ENCODE data around the gene IRGC. TPM values are rescaled to one million over a fixed set of nuclear protein-coding genes. Genes with fewer than 3 reads are reported as not detected.

Gene IRGC
- total and polyA plus RNA-seq, 9 of the 15 experiments (the other 6 are each of a cell fraction or from before 2014, with no cell fraction given), result not detected

GRCh38 chr19:43682824-43683661, 32.8 kb upstream of the IRGC start (continued):
- TF ChIP-seq, protein P1, sequence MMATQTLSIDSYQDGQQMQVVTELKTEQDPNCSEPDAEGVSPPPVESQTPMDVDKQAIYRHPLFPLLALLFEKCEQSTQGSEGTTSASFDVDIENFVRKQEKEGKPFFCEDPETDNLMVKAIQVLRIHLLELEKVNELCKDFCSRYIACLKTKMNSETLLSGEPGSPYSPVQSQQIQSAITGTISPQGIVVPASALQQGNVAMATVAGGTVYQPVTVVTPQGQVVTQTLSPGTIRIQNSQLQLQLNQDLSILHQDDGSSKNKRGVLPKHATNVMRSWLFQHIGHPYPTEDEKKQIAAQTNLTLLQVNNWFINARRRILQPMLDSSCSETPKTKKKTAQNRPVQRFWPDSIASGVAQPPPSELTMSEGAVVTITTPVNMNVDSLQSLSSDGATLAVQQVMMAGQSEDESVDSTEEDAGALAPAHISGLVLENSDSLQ (IDR thresholded peaks at IDR 0.05), result peak; percentile 56; the same call in 1 of the 2 replicates
- TF ChIP-seq ZNF212 (CRISPR knock-in tag; IDR thresholded peaks at IDR 0.05) (no peak), NFE2 (IDR thresholded peaks at IDR 0.05; ENCODE audit: low read depth) (peak; percentile 89), LARP7 (IDR thresholded peaks at IDR 0.05) (no peak), DPF2 (IDR thresholded peaks at IDR 0.05) (0 out of 2 replicates have a peak, but pooled peaks have one; percentile 28), BACH1 (tag; IDR thresholded peaks at IDR 0.05) (peak; percentile 62), SMARCA4 (IDR thresholded peaks at IDR 0.05) (no peak; the same call in 1 of the 2 replicates), PURB (CRISPR knock-in tag; IDR thresholded peaks at IDR 0.05; ENCODE audit: low read depth) (no peak), ZNF24 (IDR thresholded peaks at IDR 0.05) (no peak), HOXB6 (CRISPR knock-in tag; IDR thresholded peaks at IDR 0.05; ENCODE audit: borderline replicate concordance) (no peak), ZNF561 (CRISPR knock-in tag; conservative IDR thresholded peaks at IDR 0.05) (no peak), ARNT (IDR thresholded peaks at IDR 0.05) (no peak), AFF1 (IDR thresholded peaks at IDR 0.05; ENCODE audit: low read depth in 1 of 2, partially characterized antibody in 2 of 2) (no peak), ESRRA (IDR thresholded peaks at IDR 0.05; ENCODE audit: borderline replicate concordance, low read depth) (peak; percentile 78), ATF7 (IDR thresholded peaks at IDR 0.05) (no peak; the same call in 1 of the 2 replicates)
- TF ChIP-seq, protein P2, sequence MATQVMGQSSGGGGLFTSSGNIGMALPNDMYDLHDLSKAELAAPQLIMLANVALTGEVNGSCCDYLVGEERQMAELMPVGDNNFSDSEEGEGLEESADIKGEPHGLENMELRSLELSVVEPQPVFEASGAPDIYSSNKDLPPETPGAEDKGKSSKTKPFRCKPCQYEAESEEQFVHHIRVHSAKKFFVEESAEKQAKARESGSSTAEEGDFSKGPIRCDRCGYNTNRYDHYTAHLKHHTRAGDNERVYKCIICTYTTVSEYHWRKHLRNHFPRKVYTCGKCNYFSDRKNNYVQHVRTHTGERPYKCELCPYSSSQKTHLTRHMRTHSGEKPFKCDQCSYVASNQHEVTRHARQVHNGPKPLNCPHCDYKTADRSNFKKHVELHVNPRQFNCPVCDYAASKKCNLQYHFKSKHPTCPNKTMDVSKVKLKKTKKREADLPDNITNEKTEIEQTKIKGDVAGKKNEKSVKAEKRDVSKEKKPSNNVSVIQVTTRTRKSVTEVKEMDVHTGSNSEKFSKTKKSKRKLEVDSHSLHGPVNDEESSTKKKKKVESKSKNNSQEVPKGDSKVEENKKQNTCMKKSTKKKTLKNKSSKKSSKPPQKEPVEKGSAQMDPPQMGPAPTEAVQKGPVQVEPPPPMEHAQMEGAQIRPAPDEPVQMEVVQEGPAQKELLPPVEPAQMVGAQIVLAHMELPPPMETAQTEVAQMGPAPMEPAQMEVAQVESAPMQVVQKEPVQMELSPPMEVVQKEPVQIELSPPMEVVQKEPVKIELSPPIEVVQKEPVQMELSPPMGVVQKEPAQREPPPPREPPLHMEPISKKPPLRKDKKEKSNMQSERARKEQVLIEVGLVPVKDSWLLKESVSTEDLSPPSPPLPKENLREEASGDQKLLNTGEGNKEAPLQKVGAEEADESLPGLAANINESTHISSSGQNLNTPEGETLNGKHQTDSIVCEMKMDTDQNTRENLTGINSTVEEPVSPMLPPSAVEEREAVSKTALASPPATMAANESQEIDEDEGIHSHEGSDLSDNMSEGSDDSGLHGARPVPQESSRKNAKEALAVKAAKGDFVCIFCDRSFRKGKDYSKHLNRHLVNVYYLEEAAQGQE (IDR thresholded peaks at IDR 0.05; ENCODE audit: borderline replicate concordance), result peak; percentile 34; the same call in 1 of the 2 replicates
- TF ChIP-seq, protein P2 (CRISPR knock-in tag; IDR thresholded peaks at IDR 0.05; ENCODE audit: low read depth), result no peak

Data from K562 (cell line).